HuH-7 (cell line): ENCODE data around the gene TYK2.

Experiments
- DNase-seq: peaks from one replicate; pipeline ENCODE4 v3.0.0; 2011; ENCODE audit warnings: low spot score

Gene TYK2

DNA sequence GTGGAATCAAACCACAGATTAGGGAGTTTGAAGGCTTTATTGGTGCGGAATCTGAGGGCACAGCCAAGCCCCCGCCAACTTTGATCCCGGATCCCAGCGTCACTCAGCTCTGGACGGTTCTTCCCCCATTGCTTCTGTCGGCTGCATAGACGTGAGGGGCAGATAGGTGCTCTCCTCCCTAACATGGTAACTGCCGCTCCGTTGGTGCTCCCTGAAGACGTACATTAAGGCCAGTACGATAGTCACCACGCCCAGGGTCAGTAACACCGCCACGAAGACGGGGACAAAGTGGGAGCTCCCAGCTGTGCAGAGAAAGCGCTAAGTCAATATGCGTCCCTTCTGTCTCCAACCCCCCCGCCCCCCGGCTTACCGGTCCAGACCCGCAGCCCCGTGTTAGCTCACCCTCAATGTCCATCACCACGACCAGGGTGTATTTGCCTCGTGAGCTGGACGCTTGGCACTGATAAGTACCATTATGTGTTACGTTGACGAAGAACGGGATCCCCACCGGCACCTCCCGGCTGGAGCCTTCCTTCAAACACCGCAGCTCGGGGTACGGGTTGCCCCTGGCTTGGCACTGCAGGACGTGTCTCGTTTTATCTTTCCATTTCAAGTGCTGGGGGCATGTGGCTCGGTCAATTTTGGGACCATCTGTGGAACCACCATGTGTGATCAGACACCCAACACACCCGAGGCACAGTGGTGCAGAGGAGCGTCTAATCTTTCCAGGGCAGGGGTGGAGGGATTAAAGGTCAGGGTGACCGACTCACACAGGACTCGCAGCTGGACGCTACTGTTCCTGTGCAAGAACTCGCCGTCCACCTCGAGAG lies 46.4 kb downstream of the TYK2 start:
- no peak for DNase-seq

GRCh38 chr19:10332965-10333757 lies 47.2 kb downstream of the TYK2 start, which contains the start of gene RAVER1:
Gene RAVER1 (minus strand): TSS chr19:10333529. CDS start chr19:10333507, 22 bp downstream.
- peak; percentile 96 for DNase-seq

DNA sequence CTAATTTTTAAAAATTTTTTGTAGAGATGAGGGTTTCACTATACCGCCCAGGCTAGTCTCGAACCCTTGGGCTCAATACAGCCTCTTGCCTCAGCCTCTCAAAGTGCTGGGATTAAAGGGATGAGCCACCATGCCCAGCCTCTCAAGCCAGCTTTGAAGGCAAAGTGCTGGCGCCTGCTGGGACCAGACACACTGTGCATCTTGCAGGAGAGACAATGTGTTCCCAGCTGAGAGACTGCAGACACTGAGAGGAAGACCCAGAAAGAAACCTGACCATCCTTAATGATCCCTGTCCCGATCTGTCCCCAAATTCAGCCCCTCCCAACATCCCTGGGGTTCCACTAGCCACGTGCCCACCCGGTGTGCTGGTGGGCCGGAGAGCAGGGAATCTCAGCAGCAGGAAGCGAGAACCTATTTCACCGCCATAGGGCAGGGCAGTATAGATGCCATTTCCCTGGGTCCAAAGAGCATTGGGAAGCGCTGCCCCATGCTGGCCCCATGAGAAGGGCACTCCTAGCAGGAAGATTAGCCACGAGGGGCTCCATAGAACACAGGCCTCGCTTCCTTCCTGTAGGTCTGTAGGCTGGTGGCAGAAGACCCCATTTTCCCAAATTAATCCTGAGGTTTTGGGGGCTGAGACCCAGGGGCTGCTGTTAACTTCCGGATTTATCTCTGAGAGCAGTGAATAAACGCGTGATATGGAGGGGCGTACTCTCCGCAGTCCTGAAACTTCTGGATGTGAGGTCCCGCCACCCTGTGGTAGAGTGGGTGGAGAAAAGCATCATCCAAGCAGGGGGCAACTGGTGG lies 48.0 kb downstream of the TYK2 start:
- DNase-seq, result no peak

DNA sequence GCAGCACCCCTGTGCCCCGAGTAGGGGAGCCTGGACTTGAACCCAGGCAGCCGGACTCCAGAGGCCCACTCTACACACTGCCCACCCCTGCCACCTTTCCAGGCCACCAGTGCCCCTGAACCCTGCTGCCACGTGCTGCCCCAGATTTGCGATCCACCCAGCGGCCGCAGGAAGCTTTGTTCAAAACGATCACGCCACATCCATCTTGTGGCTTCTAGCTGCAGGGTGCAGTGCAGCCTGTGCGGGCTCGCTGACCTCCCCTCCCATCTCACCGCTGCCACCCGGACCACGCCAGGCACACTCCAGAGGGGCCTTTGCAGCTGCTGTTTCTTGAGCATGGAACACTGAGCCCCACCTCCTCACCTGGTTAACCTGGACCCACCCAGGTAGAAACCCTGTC lies 50.8 kb downstream of the TYK2 start:
- DNase-seq, result no peak

DNA sequence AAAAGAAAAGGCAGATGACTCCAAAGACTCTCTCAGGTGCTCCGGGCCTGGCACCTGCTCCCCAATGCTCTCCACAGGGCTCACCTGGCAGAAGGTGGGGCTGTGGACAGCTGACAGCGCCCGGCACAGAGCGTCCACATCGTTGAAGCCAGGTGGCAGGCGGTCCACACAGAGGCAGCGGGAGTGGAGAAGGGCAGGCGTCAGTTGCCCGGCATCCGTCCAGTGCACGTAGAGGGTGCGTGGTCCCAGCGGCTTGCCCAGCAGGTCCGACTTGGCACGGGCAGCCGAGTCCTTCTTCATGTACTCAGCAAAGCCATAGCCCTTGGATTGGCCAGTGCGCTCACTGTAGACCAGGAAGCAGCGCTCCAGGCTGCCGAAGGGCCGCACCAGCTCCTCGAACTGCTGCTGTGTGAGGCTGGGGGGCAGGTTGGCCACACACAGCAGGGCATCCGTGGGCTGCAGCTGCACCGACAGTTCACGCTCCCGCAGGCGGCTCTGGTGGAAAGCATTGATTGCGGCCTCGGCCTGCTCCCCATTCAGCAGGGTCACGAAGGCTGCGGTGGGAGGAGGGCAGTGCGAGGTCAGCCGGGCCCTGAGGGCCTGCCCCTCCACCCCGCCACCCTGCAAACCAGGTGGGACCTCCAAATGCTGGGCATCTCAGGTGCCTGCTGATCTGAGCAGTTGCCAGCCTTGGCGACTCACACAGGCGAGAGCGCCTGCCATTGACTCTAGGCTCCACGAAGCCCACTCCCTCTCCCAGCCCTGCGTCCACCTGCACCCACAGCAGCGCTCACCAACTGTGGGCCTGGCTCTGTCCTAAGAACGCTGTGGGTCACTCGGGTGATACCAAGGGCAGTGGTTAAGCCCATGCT lies 51.6 kb downstream of the TYK2 start:
- DNase-seq, result no peak

- no peak for DNase-seq
These were observed 52.6 kb downstream of the TYK2 start for GRCh38 chr19:10327793-10328192.

GRCh38 chr19:10325732-10326131 lies 54.6 kb downstream of the TYK2 start:
- no peak for DNase-seq

GRCh38 chr19:10321874-10322835 lies 58.2 kb downstream of the TYK2 start:
- no peak for DNase-seq

GRCh38 chr19:10321417-10321797 lies 59.0 kb downstream of the TYK2 start:
- DNase-seq, result no peak

DNA sequence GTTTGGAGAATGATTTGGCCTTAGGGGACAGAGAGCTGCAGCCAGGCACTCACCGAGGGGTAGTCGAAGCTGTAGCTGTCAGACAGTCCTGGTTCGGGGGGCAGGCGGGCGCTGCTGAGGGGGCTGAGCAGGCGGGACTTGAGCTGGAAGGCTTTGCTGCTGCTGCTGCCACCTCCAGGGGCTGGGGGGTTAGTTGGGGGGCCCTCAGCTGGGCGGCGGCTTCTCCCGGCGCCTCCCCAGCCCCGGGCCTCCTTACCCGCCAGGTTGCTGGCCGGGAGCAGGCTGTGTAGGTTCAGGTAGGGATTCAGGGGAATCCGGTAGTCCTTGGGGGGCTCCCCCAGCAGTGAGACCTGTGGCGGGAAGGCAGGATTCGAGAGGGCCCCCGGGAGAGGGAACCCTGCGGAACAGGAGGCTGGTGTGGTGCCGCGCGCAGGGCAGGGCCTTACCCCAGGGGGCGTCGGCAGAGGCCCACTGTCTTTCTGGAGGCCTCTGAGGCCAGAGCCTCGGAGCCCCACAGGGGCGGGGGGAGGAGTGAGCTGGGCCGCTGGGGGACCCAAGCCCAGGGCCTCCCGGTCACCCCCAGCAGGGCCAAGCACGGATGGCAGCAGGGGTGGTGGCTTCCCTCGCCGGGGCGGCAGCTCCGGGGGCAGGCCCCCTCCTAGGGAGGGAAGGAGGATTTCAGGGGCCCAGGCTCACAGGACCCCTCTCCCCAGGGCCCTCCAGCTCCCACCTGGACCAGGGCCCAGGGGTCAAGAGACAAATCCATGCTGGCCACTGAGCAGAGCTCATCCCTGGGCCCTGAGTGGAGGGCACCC lies 59.6 kb downstream of the TYK2 start:
- no peak for DNase-seq

- no peak for DNase-seq
These were observed 61.3 kb downstream of the TYK2 start for GRCh38 chr19:10318807-10319682.

GRCh38 chr19:10317857-10318462 lies 62.4 kb downstream of the TYK2 start:
- DNase-seq, result no peak

- DNase-seq, result no peak
These were observed 63.1 kb downstream of the TYK2 start for GRCh38 chr19:10317045-10317856.

GRCh38 chr19:10316229-10317044 lies 63.9 kb downstream of the TYK2 start:
- no peak for DNase-seq

- peak; percentile 95 for DNase-seq
These were observed 64.8 kb downstream of the TYK2 start, which contains the start of gene FDX2 for GRCh38 chr19:10315335-10316214. Gene FDX2 (minus strand): TSS chr19:10316015. CDS start chr19:10315996, 19 bp downstream.
